GM21737 (cell line): ENCODE measurements around the gene MIPOL1.
"Not testable (repeated sequence)": the region's sequence is repeated elsewhere in the genome, so short reads cannot be mapped to it uniquely, and the experiment has no call there.

Experiments
- ATAC-seq: cut with Tn5 transposase; IDR thresholded peaks from one replicate; pipeline ENCODE4 v1.9.1; 2021; ENCODE audit warnings: mild to moderate bottlenecking, moderate library complexity; ENCODE audit not compliant: unreplicated experiment

The MIPOL1 gene

GRCh38 chr14:37512173-37512572 is 314.4 kb downstream of the MIPOL1 start:
- ATAC-seq = no peak

- ATAC-seq = no peak
These were observed 318.0 kb downstream of the MIPOL1 start for GRCh38 chr14:37515771-37516170.

- ATAC-seq = no peak
These were observed 329.3 kb downstream of the MIPOL1 start for GRCh38 chr14:37526994-37527393.

GRCh38 chr14:37539992-37540391 is 342.3 kb downstream of the MIPOL1 start:
- ATAC-seq = no peak

GRCh38 chr14:37544407-37544806 is 346.7 kb downstream of the MIPOL1 start:
- ATAC-seq = no peak

GRCh38 chr14:37545174-37545573 is 347.4 kb downstream of the MIPOL1 start:
- no peak for ATAC-seq

- ATAC-seq = no peak
These were observed 349.1 kb downstream of the MIPOL1 start for GRCh38 chr14:37546621-37547447.

GRCh38 chr14:37550511-37550910 is 352.8 kb downstream of the MIPOL1 start:
- ATAC-seq = no peak

- ATAC-seq = no peak
These were observed 353.4 kb downstream of the MIPOL1 start for GRCh38 chr14:37551119-37551518.

GRCh38 chr14:37553935-37554550 is 356.3 kb downstream of the MIPOL1 start:
- no peak for ATAC-seq

GRCh38 chr14:37555596-37555995 is 357.9 kb downstream of the MIPOL1 start:
- not testable (repeated sequence) for ATAC-seq

GRCh38 chr14:37558740-37559139 is 361.0 kb downstream of the MIPOL1 start:
- ATAC-seq = no peak

- no peak for ATAC-seq
These were observed 361.6 kb downstream of the MIPOL1 start for GRCh38 chr14:37559386-37559785.

- no peak for ATAC-seq
These were observed 365.5 kb downstream of the MIPOL1 start for GRCh38 chr14:37563189-37563588.

- no peak for ATAC-seq
These were observed 367.8 kb downstream of the MIPOL1 start for GRCh38 chr14:37565550-37565949.

GRCh38 chr14:37566811-37567371 is 369.2 kb downstream of the MIPOL1 start:
- no peak for ATAC-seq

- no peak for ATAC-seq
These were observed 372.0 kb downstream of the MIPOL1 start for GRCh38 chr14:37569729-37570128.

GRCh38 chr14:37571391-37571790 is 373.7 kb downstream of the MIPOL1 start:
- no peak for ATAC-seq

GRCh38 chr14:37573356-37573755 is 375.6 kb downstream of the MIPOL1 start:
- ATAC-seq = no peak

- ATAC-seq = no peak
These were observed 381.5 kb downstream of the MIPOL1 start for GRCh38 chr14:37579274-37579673.

- no peak for ATAC-seq
These were observed 382.4 kb downstream of the MIPOL1 start for GRCh38 chr14:37580146-37580545.
